ENCODE data around the gene ARAP2.

ARAP2 gene

GRCh38 chr4:36243355-36244256 lies 708 bp downstream of the ARAP2 start:
- Mint-ChIP-seq H3K27me3 (no peaks in the 10 kb centered on the region), H3K4me1 (peaks cover 28 to 53% of the 10 kb centered on the region in 2 donors), H3K4me3 (peak overlapping the region; percentile 91 to 93), H3K9me3 (no peaks in the 10 kb centered on the region), H3K27ac (peak overlapping the region; percentile 95), H3K36me3 (peaks cover 8 to 20% of the 10 kb centered on the region in 2 donors)
- peak; percentile 23 to 39 for ATAC-seq (replicated peaks)
- no peak for DNase-seq

GRCh38 chr4:36242629-36243354 lies 1.5 kb downstream of the ARAP2 start:
- no peaks in the 10 kb centered on the region for H3K27me3 Mint-ChIP-seq
- DNase-seq = no peak
- H3K27ac Mint-ChIP-seq = peak overlapping the region; percentile 77
- ATAC-seq (replicated peaks) = no peak
- peaks cover 0 to 4% of the 10 kb centered on the region in 2 donors for H3K9me3 Mint-ChIP-seq
- H3K4me3 Mint-ChIP-seq = peak overlapping the region; percentile 91 to 93
- peaks cover 13 to 28% of the 10 kb centered on the region in 2 donors for H3K36me3 Mint-ChIP-seq
- peaks cover 32 to 61% of the 10 kb centered on the region in 2 donors for H3K4me1 Mint-ChIP-seq

- H3K9me3 Mint-ChIP-seq = peaks cover 0 to 4% of the 10 kb centered on the region in 2 donors
- peak overlapping the region; percentile 91 to 93 for H3K4me3 Mint-ChIP-seq
- no peaks in the 10 kb centered on the region for H3K27me3 Mint-ChIP-seq
- H3K36me3 Mint-ChIP-seq = peaks cover 20 to 37% of the 10 kb centered on the region in 2 donors
- peaks cover 34 to 69% of the 10 kb centered on the region in 2 donors for H3K4me1 Mint-ChIP-seq
- ATAC-seq (replicated peaks) = peak in 1 of 2 donors; percentile 12
- no peak for DNase-seq
- H3K27ac Mint-ChIP-seq = peak overlapping the region; percentile 4
Measured at GRCh38 chr4:36241771-36242170, 2.5 kb downstream of the ARAP2 start.

GRCh38 chr4:36237366-36238313 lies 6.7 kb downstream of the ARAP2 start:
- H3K36me3 Mint-ChIP-seq = peaks cover 46 to 67% of the 10 kb centered on the region in 2 donors
- no peak overlapping the region for H3K4me3 Mint-ChIP-seq

GRCh38 chr4:36236159-36236558 lies 8.2 kb downstream of the ARAP2 start:
- DNase-seq (no peak), ATAC-seq (replicated peaks) (no peak)
- Mint-ChIP-seq H3K36me3 (peaks cover 56 to 77% of the 10 kb centered on the region in 2 donors), H3K4me3 (no peak overlapping the region), H3K4me1 (peaks cover 56 to 87% of the 10 kb centered on the region in 2 donors), H3K27me3 (no peaks in the 10 kb centered on the region), H3K9me3 (peaks cover 10 to 13% of the 10 kb centered on the region in 2 donors), H3K27ac (no peak overlapping the region)

More at GRCh38 chr4:36237366-36238313, 6.7 kb downstream of the ARAP2 start:
- no peak for DNase-seq
- Mint-ChIP-seq H3K4me1 (peaks cover 49 to 89% of the 10 kb centered on the region in 2 donors), H3K9me3 (peaks cover 7 to 10% of the 10 kb centered on the region in 2 donors), H3K27ac (peak overlapping the region; percentile 1), H3K27me3 (no peaks in the 10 kb centered on the region)
- ATAC-seq (replicated peaks) = peak; percentile 69 to 75

- Mint-ChIP-seq H3K27ac (peak overlapping the region; percentile 14), H3K4me3 (no peak overlapping the region), H3K36me3 (peaks cover 56 to 75% of the 10 kb centered on the region in 2 donors), H3K27me3 (no peaks in the 10 kb centered on the region), H3K9me3 (peaks cover 10 to 13% of the 10 kb centered on the region in 2 donors), H3K4me1 (peaks cover 53 to 78% of the 10 kb centered on the region in 2 donors)
- no peak for DNase-seq
- no peak for ATAC-seq (replicated peaks)
Measured at GRCh38 chr4:36235306-36235705, 9.0 kb downstream of the ARAP2 start.

GRCh38 chr4:36233567-36234266 lies 10.6 kb downstream of the ARAP2 start:
- H3K9me3 Mint-ChIP-seq = peaks cover 10 to 13% of the 10 kb centered on the region in 2 donors
- H3K4me3 Mint-ChIP-seq = no peak overlapping the region
- H3K27me3 Mint-ChIP-seq = no peaks in the 10 kb centered on the region
- ATAC-seq (replicated peaks) = no peak
- H3K4me1 Mint-ChIP-seq = peaks cover 40 to 62% of the 10 kb centered on the region in 2 donors
- peak overlapping the region; percentile 59 for H3K27ac Mint-ChIP-seq
- H3K36me3 Mint-ChIP-seq = peaks cover 48 to 63% of the 10 kb centered on the region in 2 donors
- DNase-seq = no peak

- DNase-seq (no peak), ATAC-seq (replicated peaks) (no peak)
- Mint-ChIP-seq H3K27ac (no peak overlapping the region), H3K27me3 (no peaks in the 10 kb centered on the region), H3K36me3 (peaks cover 35 to 48% of the 10 kb centered on the region in 2 donors), H3K4me3 (no peak overlapping the region), H3K4me1 (peaks cover 39 to 58% of the 10 kb centered on the region in 2 donors), H3K9me3 (peaks cover 6 to 12% of the 10 kb centered on the region in 2 donors)
Measured at GRCh38 chr4:36230534-36230933, 13.8 kb downstream of the ARAP2 start.

GRCh38 chr4:36227913-36228312 lies 16.4 kb downstream of the ARAP2 start:
- H3K36me3 Mint-ChIP-seq = peaks cover 14 to 31% of the 10 kb centered on the region in 2 donors
- H3K4me3 Mint-ChIP-seq = no peak overlapping the region
- DNase-seq (no peak), ATAC-seq (replicated peaks) (no peak)
- no peaks in the 10 kb centered on the region for H3K27me3 Mint-ChIP-seq
- H3K27ac Mint-ChIP-seq = peak overlapping the region; percentile 74
- peaks cover 28 to 46% of the 10 kb centered on the region in 2 donors for H3K4me1 Mint-ChIP-seq
- peaks cover 0 to 7% of the 10 kb centered on the region in 2 donors for H3K9me3 Mint-ChIP-seq

- peaks cover 23 to 37% of the 10 kb centered on the region in 2 donors for H3K4me1 Mint-ChIP-seq
- no peak overlapping the region for H3K27ac Mint-ChIP-seq
- H3K4me3 Mint-ChIP-seq = no peak overlapping the region
- no peak for DNase-seq
- peaks cover 6 to 19% of the 10 kb centered on the region in 2 donors for H3K36me3 Mint-ChIP-seq
- H3K27me3 Mint-ChIP-seq = no peaks in the 10 kb centered on the region
- no peaks in the 10 kb centered on the region for H3K9me3 Mint-ChIP-seq
- no peak for ATAC-seq (replicated peaks)
Measured at GRCh38 chr4:36226430-36227227, 17.7 kb downstream of the ARAP2 start.

GRCh38 chr4:36224972-36225903 lies 19.1 kb downstream of the ARAP2 start:
- Mint-ChIP-seq H3K4me1 (peaks cover 20 to 34% of the 10 kb centered on the region in 2 donors), H3K36me3 (peaks cover 5 to 18% of the 10 kb centered on the region in 2 donors), H3K27me3 (no peaks in the 10 kb centered on the region), H3K9me3 (no peaks in the 10 kb centered on the region), H3K27ac (peak overlapping the region; percentile 75), H3K4me3 (peak overlapping the region; percentile 49 to 54)
- peak; percentile 73 to 76 for ATAC-seq (replicated peaks)
- no peak for DNase-seq

GRCh38 chr4:36222702-36223101 lies 21.6 kb downstream of the ARAP2 start:
- no peak for DNase-seq
- no peak for ATAC-seq (replicated peaks)
- Mint-ChIP-seq H3K27me3 (no peaks in the 10 kb centered on the region), H3K4me3 (no peak overlapping the region), H3K27ac (no peak overlapping the region), H3K9me3 (no peaks in the 10 kb centered on the region), H3K36me3 (peaks cover 3 to 18% of the 10 kb centered on the region in 2 donors), H3K4me1 (peaks cover 32 to 47% of the 10 kb centered on the region in 2 donors)

Measured in stimulated activated naive B cell treated with anti-CD40 and anti-IgM and Interleukin-4, amounts not matched to agents 10 μg/mL and 1 μg/mL and 100 μg/mL, for 72 hours (primary cell).